Tibial nerve (tissue), 4 donors: ENCODE measurements around the gene DAPK2.

Experiments
- EP300 ChIP-seq, 2 donors: sonication (generic); formaldehyde crosslinking; IDR thresholded peaks; one replicate each; pipeline ENCODE4 v1.6.1; 2017; ENCODE audit warnings: antibody characterized with exemption in 2 of 2, mild to moderate bottlenecking in 1 of 2
- POLR2A ChIP-seq, 2 donors: fragments of 450-650 bp; IDR thresholded peaks; one replicate each; pipeline ENCODE4 v1.6.1; 2017; ENCODE audit warnings: antibody characterized with exemption in 2 of 2, mild to moderate bottlenecking in 2 of 2, moderate library complexity in 2 of 2
- TF ChIP-seq, protein P1 (sequence below), 5 experiments: fragments of 200-600 bp in 3 of 5; fragments of 450-650 bp in 2 of 5; sonication (generic) in 3 of 5; IDR thresholded peaks; one replicate each; pipeline ENCODE4 v1.5.1; 2016 to 2019; ENCODE audit warnings: antibody characterized with exemption in 5 of 5, mild to moderate bottlenecking in 3 of 5, moderate library complexity in 2 of 5

DNA sequence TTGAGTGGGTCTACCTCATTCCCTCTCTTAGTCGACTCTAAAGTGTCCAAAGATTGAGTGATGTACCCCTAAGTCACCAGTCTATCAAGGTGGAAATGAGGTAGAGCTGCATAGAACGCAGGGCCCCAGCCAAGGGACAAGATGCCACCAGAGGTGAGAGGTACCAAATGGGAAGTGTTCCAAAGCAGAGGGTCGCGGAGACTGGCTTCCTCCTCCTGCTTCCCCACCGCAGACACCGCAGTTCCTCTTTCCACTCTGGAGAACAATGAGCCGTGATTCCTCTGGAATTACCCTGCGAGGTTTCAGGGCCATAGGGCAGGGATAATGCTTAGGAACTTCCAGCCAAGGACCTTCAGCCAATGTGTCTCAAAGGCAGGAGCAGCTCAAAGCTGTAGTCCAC is 55.8 kb downstream of the DAPK2 start:
- TF ChIP-seq, protein P1, sequence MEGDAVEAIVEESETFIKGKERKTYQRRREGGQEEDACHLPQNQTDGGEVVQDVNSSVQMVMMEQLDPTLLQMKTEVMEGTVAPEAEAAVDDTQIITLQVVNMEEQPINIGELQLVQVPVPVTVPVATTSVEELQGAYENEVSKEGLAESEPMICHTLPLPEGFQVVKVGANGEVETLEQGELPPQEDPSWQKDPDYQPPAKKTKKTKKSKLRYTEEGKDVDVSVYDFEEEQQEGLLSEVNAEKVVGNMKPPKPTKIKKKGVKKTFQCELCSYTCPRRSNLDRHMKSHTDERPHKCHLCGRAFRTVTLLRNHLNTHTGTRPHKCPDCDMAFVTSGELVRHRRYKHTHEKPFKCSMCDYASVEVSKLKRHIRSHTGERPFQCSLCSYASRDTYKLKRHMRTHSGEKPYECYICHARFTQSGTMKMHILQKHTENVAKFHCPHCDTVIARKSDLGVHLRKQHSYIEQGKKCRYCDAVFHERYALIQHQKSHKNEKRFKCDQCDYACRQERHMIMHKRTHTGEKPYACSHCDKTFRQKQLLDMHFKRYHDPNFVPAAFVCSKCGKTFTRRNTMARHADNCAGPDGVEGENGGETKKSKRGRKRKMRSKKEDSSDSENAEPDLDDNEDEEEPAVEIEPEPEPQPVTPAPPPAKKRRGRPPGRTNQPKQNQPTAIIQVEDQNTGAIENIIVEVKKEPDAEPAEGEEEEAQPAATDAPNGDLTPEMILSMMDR (IDR thresholded peaks at IDR 0.05): no peak
- TF ChIP-seq POLR2A (IDR thresholded peaks at IDR 0.05): no peak
- TF ChIP-seq EP300 (IDR thresholded peaks at IDR 0.05): no peak
